CD8-positive, alpha-beta memory T cell (primary cell): ENCODE measurements around the gene PNPLA1. TPM values are rescaled to one million over a fixed set of nuclear protein-coding genes. Genes with fewer than 3 reads are reported as not detected.

Experiments
- CTCF ChIA-PET: fragments of 350-600 bp; sonication (Branson Sonifier 250); formaldehyde crosslinking; loops from one replicate; lab custom pipeline; 2021; ENCODE audit warnings: antibody characterized with exemption; lab: Charles Lee
- POLR2A ChIA-PET: fragments of 350-600 bp; sonication (Branson Sonifier 250); formaldehyde crosslinking; loops from one replicate; lab custom pipeline; 2021; ENCODE audit warnings: antibody characterized with exemption; lab: Charles Lee
- DNase-seq, 5 donors: peaks; one replicate each; pipeline versions ENCODE4 v3.0.0 to v3.0.0-alpha.2; 2020 to 2022; ENCODE audit warnings: mixed read lengths in 1 of 5
- H3K27ac ChIP-seq: one replicate; pipeline ENCODE4 v1.7.0; 2013; ENCODE audit warnings: low read depth, mild to moderate bottlenecking, low read length, moderate library complexity
- H3K27me3 ChIP-seq: 2 replicates; pipeline ENCODE4 v1.7.0; 2013; ENCODE audit warnings: low read length, mild to moderate bottlenecking; ENCODE audit not compliant: insufficient read depth, poor library complexity, severe bottlenecking
- H3K36me3 ChIP-seq: 2 replicates; pipeline ENCODE4 v1.7.0; 2013; ENCODE audit warnings: mild to moderate bottlenecking, low read length, moderate library complexity; ENCODE audit not compliant: insufficient read depth
- H3K4me1 ChIP-seq: 2 replicates; pipeline ENCODE4 v1.7.0; 2013; ENCODE audit warnings: mild to moderate bottlenecking, low read length, moderate library complexity; ENCODE audit not compliant: insufficient read depth
- H3K4me3 ChIP-seq: 2 replicates; pipeline ENCODE4 v1.7.0; 2013; ENCODE audit warnings: mild to moderate bottlenecking, low read length
- H3K9me3 ChIP-seq: 2 replicates; pipeline ENCODE4 v1.7.0; 2013; ENCODE audit warnings: mild to moderate bottlenecking, low read length
- H3K27ac Mint-ChIP-seq, 8 donors: one replicate each; pipeline ENCODE4 v1.8.0; 2020 to 2021; ENCODE audit warnings: mixed read lengths in 8 of 8, mild to moderate bottlenecking in 6 of 8, inconsistent platforms in 3 of 8, moderate library complexity in 3 of 8
- H3K27me3 Mint-ChIP-seq, 2 donors: one replicate each; pipeline ENCODE4 v1.8.0; 2020 to 2021; ENCODE audit warnings: mixed read lengths in 2 of 2, mild to moderate bottlenecking in 1 of 2, moderate library complexity in 1 of 2
- H3K36me3 Mint-ChIP-seq, 3 donors: one replicate each; pipeline ENCODE4 v1.8.0; 2020 to 2021; ENCODE audit warnings: mixed read lengths in 3 of 3, inconsistent platforms in 1 of 3, mild to moderate bottlenecking in 1 of 3
- H3K4me1 Mint-ChIP-seq, 3 donors: one replicate each; pipeline ENCODE4 v1.8.0; 2020 to 2021; ENCODE audit warnings: mixed read lengths in 3 of 3, inconsistent platforms in 1 of 3, mild to moderate bottlenecking in 1 of 3
- H3K4me3 Mint-ChIP-seq, 7 donors: one replicate each; pipeline ENCODE4 v1.8.0; 2020 to 2021; ENCODE audit warnings: mixed read lengths in 7 of 7, mild to moderate bottlenecking in 6 of 7, moderate library complexity in 4 of 7, inconsistent platforms in 2 of 7
- H3K9me3 Mint-ChIP-seq, 5 donors: one replicate each; pipeline ENCODE4 v1.8.0; 2020 to 2022; ENCODE audit warnings: mixed read lengths in 5 of 5, mild to moderate bottlenecking in 3 of 5, moderate library complexity in 2 of 5, inconsistent platforms in 1 of 5
- polyA plus RNA-seq: library from polyadenylated mRNA; unstranded; fragments of 300-500 nt; fragmentation: Illumina TruSeq; gene quantifications from one replicate; pipeline ENCODE4 v1.2.3, GENCODE V29; 2021
- total RNA-seq, 2 experiments: library from RNA; stranded (reverse); gene quantifications; one replicate each; pipeline ENCODE4 v1.2.3, GENCODE V29; 2021

The PNPLA1 gene
- total and polyA plus RNA-seq, 3 experiments from 2014 or later: not detected

DNA sequence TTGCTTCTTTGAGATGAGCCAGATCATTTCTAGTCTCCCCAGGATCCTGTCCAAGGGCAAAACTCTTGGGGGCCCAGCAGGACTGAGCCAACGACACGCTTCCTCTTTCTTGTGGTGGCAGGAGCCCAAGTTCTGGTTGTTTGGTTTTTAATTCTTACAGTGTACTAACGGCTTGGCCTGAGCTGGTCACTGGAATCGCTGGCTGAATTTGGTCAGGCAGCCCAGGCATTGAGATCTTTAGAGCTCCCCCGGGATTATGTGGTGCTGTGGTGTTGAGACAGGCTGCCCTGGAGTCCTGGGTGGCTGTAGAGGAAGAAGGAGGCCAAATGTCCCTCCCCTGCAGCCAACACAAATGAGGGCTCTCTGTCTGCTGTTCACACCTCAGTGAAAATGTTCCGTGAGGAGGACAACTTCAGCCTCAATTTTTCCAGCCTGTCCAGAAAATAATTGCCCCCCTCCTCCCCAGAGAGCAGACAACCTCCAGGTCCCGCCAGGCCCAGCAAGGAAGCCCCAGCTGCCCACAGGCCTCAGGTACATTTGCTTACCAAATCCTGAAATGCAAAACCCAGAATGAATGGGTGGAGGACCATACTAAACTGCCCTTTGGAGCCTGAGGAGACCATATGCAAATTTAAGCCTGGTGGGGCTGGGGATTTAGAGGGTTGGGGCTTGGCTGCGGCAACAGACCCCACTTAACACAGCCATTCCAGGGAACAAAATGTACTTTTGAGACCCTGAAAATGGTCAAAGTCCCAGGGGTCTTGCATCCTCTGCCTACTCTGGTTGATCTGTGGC is 43.2 kb downstream of the PNPLA1 start:
- CTCF ChIA-PET: interaction anchor here (0.9 to 1.7 kb wide), 2 partner anchors 13 to 28 kb away, joined by 3 read pairs; no protein-coding TSS in a partner anchor
- POLR2A ChIA-PET: no interaction called here
- DNase-seq: no peak
- Mint-ChIP-seq H3K4me1 (peaks cover 0 to 4% (median 2%) of the 10 kb centered on the region in 3 donors), H3K4me3 (no peak overlapping the region), H3K27me3 (peaks cover 4 to 10% of the 10 kb centered on the region in 2 donors), H3K27ac (no peak overlapping the region), H3K9me3 (no peaks in the 10 kb centered on the region), H3K36me3 (no peaks in the 10 kb centered on the region)
- Histone ChIP-seq H3K27me3 (no peaks in the 10 kb centered on the region), H3K36me3 (no peaks in the 10 kb centered on the region), H3K4me1 (no peaks in the 10 kb centered on the region), H3K9me3 (no peaks in the 10 kb centered on the region), H3K4me3 (no peak overlapping the region), H3K27ac (no peak overlapping the region)

DNA sequence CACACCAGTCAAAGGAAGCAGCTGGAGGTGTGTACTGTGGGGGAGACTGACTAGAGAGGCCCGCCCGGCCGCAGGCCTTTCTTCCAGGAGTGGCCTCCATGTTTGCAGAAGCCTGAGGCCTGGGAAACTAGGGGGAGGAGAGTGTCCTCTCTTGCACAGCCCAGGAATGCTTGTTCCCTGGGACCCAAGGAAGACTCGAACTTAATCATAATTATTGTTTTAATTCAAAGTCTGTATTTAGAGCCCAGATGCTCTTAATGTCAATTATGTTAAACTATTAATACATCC is 43.7 kb downstream of the PNPLA1 start:
- Histone ChIP-seq H3K4me3 (no peak overlapping the region), H3K27ac (no peak overlapping the region), H3K36me3 (no peaks in the 10 kb centered on the region), H3K4me1 (no peaks in the 10 kb centered on the region), H3K27me3 (no peaks in the 10 kb centered on the region), H3K9me3 (no peaks in the 10 kb centered on the region)
- Mint-ChIP-seq H3K27ac (peak overlapping the region in 1 of 8 donors; percentile 56), H3K4me1 (peaks cover 0 to 4% (median 2%) of the 10 kb centered on the region in 3 donors), H3K27me3 (peaks cover 4 to 10% of the 10 kb centered on the region in 2 donors), H3K9me3 (no peaks in the 10 kb centered on the region), H3K4me3 (no peak overlapping the region), H3K36me3 (no peaks in the 10 kb centered on the region)
- ChIA-PET POLR2A (no interaction called here), CTCF (interaction anchor here (1.7 kb wide), 1 partner anchor 13 kb away, joined by 3 read pairs; no protein-coding TSS in a partner anchor)
- no peak for DNase-seq

DNA sequence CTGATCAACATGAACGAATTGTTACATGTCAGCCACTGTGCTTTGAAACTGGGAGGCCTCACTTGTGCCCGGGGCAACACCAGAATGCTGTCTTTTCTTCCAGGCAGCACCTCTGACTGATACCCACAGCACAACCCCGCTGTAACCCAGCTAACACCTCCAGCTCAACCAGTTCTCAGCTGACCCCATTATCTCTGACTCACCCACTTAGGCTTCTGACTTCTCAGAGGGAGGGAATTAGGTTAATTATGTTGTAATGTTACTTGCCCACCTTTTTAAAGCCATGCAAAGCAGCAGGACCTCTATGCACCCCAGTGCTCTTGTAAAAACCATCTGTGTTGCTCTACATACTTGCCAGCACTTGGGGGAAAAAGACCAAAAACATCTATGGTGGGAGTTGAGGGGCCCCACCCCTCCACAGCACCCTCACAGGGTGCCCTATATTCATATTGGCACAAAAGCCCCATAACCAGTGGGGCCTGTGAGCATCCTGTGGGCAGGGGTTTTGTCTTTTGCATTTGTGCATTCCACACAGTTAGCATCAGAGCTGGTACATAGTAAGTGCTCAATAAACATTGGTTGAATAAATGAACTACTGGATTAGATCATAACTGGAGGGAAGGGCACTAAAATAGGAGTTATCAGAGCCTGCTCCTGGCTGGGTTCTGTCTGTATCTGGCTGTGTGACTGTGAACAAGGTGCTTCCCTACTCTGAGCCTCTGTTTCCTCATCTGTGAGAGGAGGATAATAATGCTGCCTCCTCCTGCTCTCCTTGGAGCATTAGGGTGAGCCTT is 44.6 kb downstream of the PNPLA1 start:
- ChIA-PET CTCF (interaction anchor here (1.7 kb wide), 1 partner anchor 12 kb away, joined by 3 read pairs; no protein-coding TSS in a partner anchor), POLR2A (no interaction called here)
- no peaks in the 10 kb centered on the region for H3K9me3 ChIP-seq
- H3K27ac ChIP-seq: no peak overlapping the region
- no peaks in the 10 kb centered on the region for H3K36me3 ChIP-seq
- H3K27me3 ChIP-seq: no peaks in the 10 kb centered on the region
- H3K4me3 Mint-ChIP-seq: peak overlapping the region in 1 of 7 donors; percentile 5
- peaks cover 0 to 4% (median 2%) of the 10 kb centered on the region in 3 donors for H3K4me1 Mint-ChIP-seq
- DNase-seq: peak in 2 of 5 donors; percentile 11 to 15
- no peak overlapping the region for H3K4me3 ChIP-seq
- no peaks in the 10 kb centered on the region for H3K9me3 Mint-ChIP-seq
- peaks cover 4 to 10% of the 10 kb centered on the region in 2 donors for H3K27me3 Mint-ChIP-seq
- H3K4me1 ChIP-seq: no peaks in the 10 kb centered on the region
- H3K36me3 Mint-ChIP-seq: no peaks in the 10 kb centered on the region
- H3K27ac Mint-ChIP-seq: peak overlapping the region in 6 of 8 donors; percentile 11 to 87 (median 65)

- H3K27me3 Mint-ChIP-seq: peaks cover 4 to 7% of the 10 kb centered on the region in 2 donors
- ChIA-PET CTCF (no interaction called here), POLR2A (no interaction called here)
- H3K9me3 ChIP-seq: no peaks in the 10 kb centered on the region
- peaks cover 0 to 4% (median 2%) of the 10 kb centered on the region in 3 donors for H3K4me1 Mint-ChIP-seq
- no peaks in the 10 kb centered on the region for H3K27me3 ChIP-seq
- H3K9me3 Mint-ChIP-seq: no peaks in the 10 kb centered on the region
- H3K4me1 ChIP-seq: no peaks in the 10 kb centered on the region
- no peak overlapping the region for H3K4me3 ChIP-seq
- no peak overlapping the region for H3K27ac Mint-ChIP-seq
- no peaks in the 10 kb centered on the region for H3K36me3 Mint-ChIP-seq
- no peak for DNase-seq
- H3K27ac ChIP-seq: no peak overlapping the region
- H3K4me3 Mint-ChIP-seq: no peak overlapping the region
- no peaks in the 10 kb centered on the region for H3K36me3 ChIP-seq
Observed at GRCh38 chr6:36315921-36316320, 46.1 kb downstream of the PNPLA1 start.

DNA sequence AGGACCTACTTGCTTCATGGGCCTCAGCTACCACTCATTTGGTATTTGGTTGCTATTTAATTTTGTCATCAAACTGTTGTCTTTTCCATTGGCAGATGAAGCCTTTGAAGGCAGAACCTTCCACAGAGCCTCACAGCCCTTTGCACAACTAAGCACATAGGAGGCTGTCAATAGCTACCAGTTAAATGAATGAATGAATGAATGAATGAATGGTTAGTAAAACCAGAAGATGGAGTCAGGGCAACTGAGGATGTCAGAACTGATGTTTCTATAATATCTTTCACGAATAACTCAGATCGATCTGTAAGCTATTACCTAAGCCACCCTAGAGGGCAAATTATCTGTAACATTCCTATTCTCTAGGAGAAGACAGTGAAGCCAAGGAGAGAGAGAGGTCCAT is 47.8 kb downstream of the PNPLA1 start:
- Mint-ChIP-seq H3K4me1 (peaks cover 0 to 4% (median 2%) of the 10 kb centered on the region in 3 donors), H3K4me3 (no peak overlapping the region), H3K9me3 (no peaks in the 10 kb centered on the region), H3K27ac (no peak overlapping the region), H3K27me3 (peaks cover 3 to 4% of the 10 kb centered on the region in 2 donors), H3K36me3 (no peaks in the 10 kb centered on the region)
- Histone ChIP-seq H3K4me1 (no peaks in the 10 kb centered on the region), H3K27ac (no peak overlapping the region), H3K9me3 (no peaks in the 10 kb centered on the region), H3K36me3 (no peaks in the 10 kb centered on the region), H3K4me3 (no peak overlapping the region), H3K27me3 (no peaks in the 10 kb centered on the region)
- ChIA-PET CTCF (interaction anchor here (2.1 kb wide), 1 partner anchor 24 kb away, joined by 6 read pairs; no protein-coding TSS in a partner anchor), POLR2A (no interaction called here)
- no peak for DNase-seq

- no peak overlapping the region for H3K27ac Mint-ChIP-seq
- Histone ChIP-seq H3K27me3 (no peaks in the 10 kb centered on the region), H3K4me3 (no peak overlapping the region), H3K9me3 (no peaks in the 10 kb centered on the region), H3K36me3 (no peaks in the 10 kb centered on the region), H3K4me1 (no peaks in the 10 kb centered on the region), H3K27ac (no peak overlapping the region)
- peaks cover 0 to 4% (median 2%) of the 10 kb centered on the region in 3 donors for H3K4me1 Mint-ChIP-seq
- ChIA-PET CTCF (interaction anchor here (0.9 to 2.1 kb wide), 3 partner anchors 16 to 23 kb away, joined by 3 to 6 read pairs (median 3); no protein-coding TSS in a partner anchor), POLR2A (interaction anchor here (0.6 kb wide), 1 partner anchor 340 kb away, joined by 3 read pairs; no protein-coding TSS in a partner anchor)
- no peak overlapping the region for H3K4me3 Mint-ChIP-seq
- DNase-seq: no peak
- no peaks in the 10 kb centered on the region for H3K9me3 Mint-ChIP-seq
- no peaks in the 10 kb centered on the region for H3K36me3 Mint-ChIP-seq
- peaks cover 3% of the 10 kb centered on the region in 2 donors for H3K27me3 Mint-ChIP-seq
Observed at GRCh38 chr6:36318690-36319435, 49.0 kb downstream of the PNPLA1 start.

GRCh38 chr6:36319436-36319762 is 49.5 kb downstream of the PNPLA1 start:
- H3K4me1 ChIP-seq: no peaks in the 10 kb centered on the region
- Mint-ChIP-seq H3K4me3 (no peak overlapping the region), H3K9me3 (no peaks in the 10 kb centered on the region), H3K4me1 (no peaks in the 10 kb centered on the region), H3K27me3 (peaks cover 3% of the 10 kb centered on the region in 2 donors), H3K36me3 (no peaks in the 10 kb centered on the region), H3K27ac (peak overlapping the region in 1 of 8 donors; percentile 82)
- no peak overlapping the region for H3K4me3 ChIP-seq
- no peak for DNase-seq
- CTCF ChIA-PET: interaction anchor here (0.9 to 1.3 kb wide), 2 partner anchors 17 kb away, joined by 3 read pairs; no protein-coding TSS in a partner anchor
- POLR2A ChIA-PET: no interaction called here
- H3K27ac ChIP-seq: no peak overlapping the region
- H3K9me3 ChIP-seq: no peaks in the 10 kb centered on the region
- H3K36me3 ChIP-seq: no peaks in the 10 kb centered on the region
- H3K27me3 ChIP-seq: no peaks in the 10 kb centered on the region
